HepG2 (cell line): ENCODE measurements around the gene TMEM190. TPM values are rescaled to one million over a fixed set of nuclear protein-coding genes. Genes with fewer than 3 reads are reported as not detected.

Source experiments
- FOXC1 ChIP-seq: sonication (generic); formaldehyde crosslinking; IDR thresholded peaks from 2 replicates; pipeline ENCODE4 v1.8.0; 2022; ENCODE audit warnings: mild to moderate bottlenecking, missing genetic modification reagents, borderline replicate concordance
- FOXO1 ChIP-seq: sonication (generic); formaldehyde crosslinking; IDR thresholded peaks from 2 replicates; pipeline ENCODE4 v1.4.0; 2020; ENCODE audit warnings: missing genetic modification reagents
- GPBP1L1 ChIP-seq: sonication (generic); formaldehyde crosslinking; IDR thresholded peaks from 2 replicates; pipeline ENCODE4 v1.5.0; 2020; ENCODE audit warnings: mild to moderate bottlenecking, missing genetic modification reagents
- HIVEP1 ChIP-seq: sonication (generic); formaldehyde crosslinking; IDR thresholded peaks from 2 replicates; pipeline ENCODE4 v1.4.0; 2020; ENCODE audit warnings: mild to moderate bottlenecking, missing genetic modification reagents
- HMG20B ChIP-seq: conservative IDR thresholded peaks from 2 replicates; pipeline ENCODE4 v1.6.1; 2016; ENCODE audit warnings: missing genetic modification reagents, missing compliant biosample characterization
- REPIN1 ChIP-seq: sonication (generic); formaldehyde crosslinking; IDR thresholded peaks from 2 replicates; pipeline ENCODE4 v1.8.0; 2022; ENCODE audit warnings: missing genetic modification reagents, low read depth, mild to moderate bottlenecking, borderline replicate concordance
- TSC22D2 ChIP-seq: sonication (generic); formaldehyde crosslinking; IDR thresholded peaks from 2 replicates; pipeline ENCODE4 v1.5.1; 2020; ENCODE audit warnings: missing genetic modification reagents, mild to moderate bottlenecking, borderline replicate concordance
- ZBTB38 ChIP-seq: sonication (generic); formaldehyde crosslinking; IDR thresholded peaks from 2 replicates; pipeline ENCODE4 v1.5.1; 2020; ENCODE audit warnings: mild to moderate bottlenecking, missing genetic modification reagents
- ZNF407 ChIP-seq: sonication (generic); formaldehyde crosslinking; IDR thresholded peaks from one replicate; pipeline ENCODE4 v1.5.1; 2020; ENCODE audit warnings: mild to moderate bottlenecking, missing genetic modification reagents; ENCODE audit errors: not compliant biosample characterization
- ZNF746 ChIP-seq: sonication (generic); formaldehyde crosslinking; IDR thresholded peaks from 2 replicates; pipeline ENCODE4 v1.8.0; 2022; ENCODE audit warnings: mild to moderate bottlenecking, missing genetic modification reagents
- ZSCAN29 ChIP-seq: sonication (generic); formaldehyde crosslinking; conservative IDR thresholded peaks from 2 replicates; pipeline ENCODE4 v1.4.0; 2020; ENCODE audit warnings: mild to moderate bottlenecking, missing genetic modification reagents
- ZXDC ChIP-seq: sonication (generic); formaldehyde crosslinking; IDR thresholded peaks from 2 replicates; pipeline ENCODE4 v1.5.0; 2020; ENCODE audit warnings: mild to moderate bottlenecking, missing genetic modification reagents
- polyA plus RNA-seq, 8 experiments: library from polyadenylated mRNA; depleted of rRNA in 3 of 8; stranded (reverse) in 7 of 8; unstranded in 1 of 8; fragments of >200 nt; fragmentation: Illumina TruSeq in 4 of 8; extraction: Trizol in 4 of 8; gene quantifications; 2 replicates each; pipeline versions ENCODE4 v1.2.1 to v1.2.3, GENCODE V29; 2011 to 2016; ENCODE audit warnings: low read depth in 4 of 8, missing spikeins in 1 of 8, mixed read lengths in 1 of 8; ENCODE audit not compliant: insufficient read depth in 1 of 8
- total RNA-seq, 5 experiments: library from RNA; depleted of rRNA; stranded (reverse); fragments of >200 nt; fragmentation: Illumina TruSeq; extraction: Trizol; gene quantifications; 2 replicates each; pipeline ENCODE4 v1.2.3, GENCODE V29; 2016; ENCODE audit warnings: low read depth in 1 of 5
- TF ChIP-seq, protein P1 (sequence below): sonication (generic); formaldehyde crosslinking; IDR thresholded peaks from 2 replicates; pipeline ENCODE4 v1.8.1; 2023; ENCODE audit warnings: mild to moderate bottlenecking, missing genetic modification reagents

The TMEM190 gene
- total and polyA plus RNA-seq, 2 of the 13 experiments (the other 11 are each of a cell fraction or from before 2014, with no cell fraction given): 0.35 to 0.83 TPM

DNA sequence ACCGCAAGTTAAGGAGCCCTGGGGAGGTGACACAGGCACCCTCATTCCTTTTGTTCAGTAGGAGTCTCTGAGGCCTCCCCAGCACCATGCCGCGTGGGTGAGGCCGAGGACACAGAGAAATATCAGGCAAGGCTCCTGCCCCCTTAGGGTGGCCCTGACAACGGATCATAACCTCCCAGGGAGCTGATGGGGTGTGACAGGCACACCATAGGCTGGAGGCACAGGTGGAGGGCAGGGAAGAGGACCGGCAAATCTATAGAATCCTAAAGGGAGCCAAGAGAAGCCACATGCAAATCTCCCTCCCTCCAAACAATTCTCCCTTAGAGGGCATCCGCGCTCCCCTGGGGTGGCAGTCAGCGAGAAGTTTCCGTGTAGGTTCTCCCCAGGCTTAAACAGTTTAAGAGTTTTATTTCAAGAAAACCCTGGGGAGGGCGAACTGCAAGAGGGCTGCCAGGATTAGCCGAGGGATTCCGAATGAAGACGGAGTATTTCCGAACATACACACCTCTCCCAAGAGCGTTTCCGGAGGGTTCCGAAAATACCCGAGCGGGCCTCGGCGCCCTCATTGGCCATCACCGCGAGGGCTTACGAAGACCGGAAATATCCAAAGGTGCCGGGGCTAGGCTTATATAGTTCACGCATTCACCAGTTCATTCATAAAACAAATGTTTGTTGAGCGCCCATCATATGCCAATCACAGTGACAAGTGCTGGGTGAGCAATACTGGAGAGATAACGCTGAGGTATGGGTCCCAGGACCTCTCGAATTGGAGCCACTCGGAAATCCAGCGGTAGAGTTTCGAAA is 8.5 kb downstream of the TMEM190 start (continued):
- TF ChIP-seq, protein P1, sequence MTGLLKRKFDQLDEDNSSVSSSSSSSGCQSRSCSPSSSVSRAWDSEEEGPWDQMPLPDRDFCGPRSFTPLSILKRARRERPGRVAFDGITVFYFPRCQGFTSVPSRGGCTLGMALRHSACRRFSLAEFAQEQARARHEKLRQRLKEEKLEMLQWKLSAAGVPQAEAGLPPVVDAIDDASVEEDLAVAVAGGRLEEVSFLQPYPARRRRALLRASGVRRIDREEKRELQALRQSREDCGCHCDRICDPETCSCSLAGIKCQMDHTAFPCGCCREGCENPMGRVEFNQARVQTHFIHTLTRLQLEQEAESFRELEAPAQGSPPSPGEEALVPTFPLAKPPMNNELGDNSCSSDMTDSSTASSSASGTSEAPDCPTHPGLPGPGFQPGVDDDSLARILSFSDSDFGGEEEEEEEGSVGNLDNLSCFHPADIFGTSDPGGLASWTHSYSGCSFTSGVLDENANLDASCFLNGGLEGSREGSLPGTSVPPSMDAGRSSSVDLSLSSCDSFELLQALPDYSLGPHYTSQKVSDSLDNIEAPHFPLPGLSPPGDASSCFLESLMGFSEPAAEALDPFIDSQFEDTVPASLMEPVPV: peak; percentile 54; the same call in 1 of the 2 replicates
- no peak for TF ChIP-seq FOXO1 (CRISPR knock-in tag)
- TF ChIP-seq ZBTB38 (CRISPR knock-in tag): peak; percentile 51; the same call in 1 of the 2 replicates
- no peak for TF ChIP-seq ZNF407 (CRISPR knock-in tag)
- TF ChIP-seq HMG20B: no peak
- TF ChIP-seq HIVEP1 (CRISPR knock-in tag): 0 out of 2 replicates have a peak, but pooled peaks have one; percentile 34
- TF ChIP-seq ZNF746 (CRISPR knock-in tag): 0 out of 2 replicates have a peak, but pooled peaks have one; percentile 13
- peak; percentile 99 for TF ChIP-seq ZSCAN29
- TF ChIP-seq GPBP1L1 (CRISPR knock-in tag): no peak
- peak; percentile 18; the same call in 1 of the 2 replicates for TF ChIP-seq FOXC1
- 0 out of 2 replicates have a peak, but pooled peaks have one; percentile 46 for TF ChIP-seq REPIN1 (CRISPR knock-in tag)
- TF ChIP-seq ZXDC: peak; percentile 79; the same call in 1 of the 2 replicates
- no peak for TF ChIP-seq TSC22D2 (CRISPR knock-in tag)
